ENCODE data around the gene NKD1.
"Not testable (repeated sequence)": the region's sequence is repeated elsewhere in the genome, so short reads cannot be mapped to it uniquely, and the experiment has no call there.

The NKD1 gene

DNA sequence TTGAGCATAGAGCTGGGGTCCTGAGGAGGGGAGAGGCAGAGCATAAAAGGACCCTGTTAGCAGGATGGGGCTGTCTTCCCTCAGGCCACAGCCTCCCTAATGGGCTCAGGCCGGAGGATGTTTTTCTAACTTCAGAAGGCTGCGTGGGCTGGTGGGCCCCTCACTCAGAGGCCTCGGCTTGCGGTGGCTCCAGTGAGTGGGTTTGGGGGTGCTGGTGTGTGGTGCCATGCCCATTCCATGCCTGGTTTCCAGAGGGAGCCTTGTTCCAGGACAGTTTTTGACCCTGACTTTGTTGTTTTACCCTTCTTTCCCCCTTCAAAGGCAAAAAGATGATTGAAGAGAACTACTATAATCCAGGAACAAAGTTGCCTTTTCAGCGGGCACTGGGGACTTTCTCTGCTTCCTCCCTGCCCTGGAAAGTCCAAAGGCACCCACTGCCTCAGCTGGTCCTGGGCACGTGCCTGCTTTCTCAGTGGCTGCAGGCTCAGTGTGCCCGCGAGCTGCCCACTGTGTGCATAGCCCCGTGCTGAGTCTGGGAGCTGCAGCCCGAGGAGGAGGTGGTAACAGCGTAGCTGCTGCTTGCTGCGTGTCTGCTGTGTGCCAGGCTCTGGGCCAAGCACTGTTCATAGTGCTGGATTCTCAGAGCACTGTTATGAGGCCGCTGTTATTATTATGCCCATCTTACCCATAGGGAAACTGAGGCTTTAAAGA lies 11.8 kb downstream of the NKD1 start:
- DNase-seq (ENCODE audit: low read depth in 2 of 2), result no peak

DNA sequence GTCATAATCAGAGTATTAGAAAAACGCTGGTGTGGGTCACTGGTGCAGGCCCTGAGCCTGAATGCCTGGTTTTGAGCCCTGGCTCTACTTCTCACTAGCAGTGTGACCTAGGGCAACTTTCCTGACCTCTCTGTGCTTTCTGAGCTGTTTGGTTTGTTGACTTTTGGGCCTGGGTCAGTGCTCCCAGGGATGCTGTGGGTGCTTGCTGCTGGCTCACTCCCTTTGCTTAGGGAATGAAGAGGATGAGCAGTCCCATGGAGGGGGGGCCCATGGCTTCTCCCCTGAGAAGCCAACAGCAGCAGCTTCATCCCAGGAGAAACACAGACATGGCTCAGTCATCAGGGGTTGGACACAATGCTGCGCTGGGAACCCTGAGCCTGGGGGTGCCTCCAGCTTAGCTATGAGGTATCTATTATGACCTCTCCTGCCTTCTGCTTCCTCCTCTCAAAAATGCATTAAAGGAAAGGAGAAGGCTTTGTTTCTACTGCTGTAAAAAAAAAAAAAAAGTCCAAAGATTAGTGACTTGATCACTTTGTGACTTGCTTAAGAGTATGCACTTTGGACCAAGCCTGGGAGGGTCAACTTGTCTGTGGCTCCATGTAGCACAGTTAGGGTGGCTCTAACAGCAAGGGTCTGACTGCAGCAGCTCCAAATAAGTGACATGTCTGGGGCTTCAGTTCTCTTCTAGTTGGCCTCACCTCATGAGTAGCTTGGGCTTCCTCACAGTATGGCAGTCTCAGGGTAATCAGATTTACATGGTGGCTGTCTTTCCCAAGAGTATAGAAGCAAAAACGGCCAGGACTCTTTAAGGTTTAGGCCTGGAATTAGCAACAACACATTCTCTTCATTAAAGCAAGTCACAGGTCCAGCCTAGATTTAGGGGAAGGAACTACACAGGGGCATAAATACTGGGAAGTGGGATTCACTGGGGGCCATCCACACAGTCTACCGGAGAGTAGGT lies 13.0 kb downstream of the NKD1 start:
- DNase-seq (ENCODE audit: low read depth in 2 of 2), result no peak

DNA sequence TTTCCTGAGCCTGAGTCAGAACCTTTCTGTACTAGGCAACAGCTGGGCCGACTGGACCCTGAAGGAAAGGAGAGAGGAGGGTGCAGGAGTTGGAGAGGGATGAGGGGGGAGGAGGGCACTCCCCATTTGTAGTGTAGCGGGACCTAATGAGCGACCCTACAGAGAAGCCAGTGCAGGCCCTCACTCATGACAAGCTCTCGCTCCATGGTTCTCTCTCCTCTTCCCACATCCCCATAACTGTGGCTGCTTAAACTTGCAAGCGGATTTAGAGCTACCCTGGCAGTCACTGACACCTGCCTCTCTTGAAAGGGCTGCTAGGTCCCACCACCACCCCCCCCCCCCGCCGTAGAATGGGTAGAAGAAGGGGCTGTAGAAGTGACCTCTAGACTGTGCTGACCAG lies 14.5 kb downstream of the NKD1 start:
- no peak for DNase-seq (ENCODE audit: low read depth in 2 of 2)

DNA sequence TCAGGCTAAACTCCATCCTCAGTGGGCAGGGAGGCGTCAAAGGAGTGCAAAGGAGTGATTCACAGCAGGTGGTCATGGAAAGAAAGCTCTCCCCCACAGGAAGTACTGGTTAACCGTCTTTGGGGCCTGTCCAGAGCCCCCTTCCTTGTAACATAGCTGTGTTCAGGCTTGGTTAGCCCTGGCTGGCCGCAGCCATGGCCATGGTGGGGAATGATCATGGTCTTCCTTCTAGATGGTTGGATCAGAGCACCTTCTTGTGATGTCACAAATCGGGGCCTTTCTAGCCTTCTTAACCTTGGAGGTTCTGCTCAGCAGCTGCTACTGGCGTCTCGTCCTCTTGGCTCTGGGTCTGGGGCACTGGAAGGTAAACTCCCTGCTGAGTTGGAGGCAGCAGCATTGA lies 15.8 kb downstream of the NKD1 start:
- DNase-seq (ENCODE audit: low read depth in 2 of 2), result no peak

DNA sequence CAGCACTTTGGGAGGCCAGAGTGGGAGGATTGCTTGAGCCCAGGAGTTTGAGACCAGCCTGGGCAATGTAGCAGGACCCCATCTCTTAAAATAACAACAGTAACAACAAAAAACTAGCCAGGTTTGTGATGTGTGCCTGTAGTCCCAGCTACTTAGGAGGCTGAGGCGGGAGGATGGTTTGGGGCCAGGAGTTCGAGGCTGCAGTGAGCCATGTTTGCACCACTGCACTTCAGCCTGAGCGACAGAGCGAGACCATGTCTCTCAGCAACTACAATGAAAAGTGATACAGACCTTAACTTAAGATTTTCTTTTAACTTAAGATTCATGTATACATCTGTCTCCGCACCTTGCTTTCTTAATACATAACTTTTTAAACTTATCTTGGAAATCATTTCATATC lies 17.2 kb downstream of the NKD1 start:
- DNase-seq (ENCODE audit: low read depth in 2 of 2), result no peak

DNA sequence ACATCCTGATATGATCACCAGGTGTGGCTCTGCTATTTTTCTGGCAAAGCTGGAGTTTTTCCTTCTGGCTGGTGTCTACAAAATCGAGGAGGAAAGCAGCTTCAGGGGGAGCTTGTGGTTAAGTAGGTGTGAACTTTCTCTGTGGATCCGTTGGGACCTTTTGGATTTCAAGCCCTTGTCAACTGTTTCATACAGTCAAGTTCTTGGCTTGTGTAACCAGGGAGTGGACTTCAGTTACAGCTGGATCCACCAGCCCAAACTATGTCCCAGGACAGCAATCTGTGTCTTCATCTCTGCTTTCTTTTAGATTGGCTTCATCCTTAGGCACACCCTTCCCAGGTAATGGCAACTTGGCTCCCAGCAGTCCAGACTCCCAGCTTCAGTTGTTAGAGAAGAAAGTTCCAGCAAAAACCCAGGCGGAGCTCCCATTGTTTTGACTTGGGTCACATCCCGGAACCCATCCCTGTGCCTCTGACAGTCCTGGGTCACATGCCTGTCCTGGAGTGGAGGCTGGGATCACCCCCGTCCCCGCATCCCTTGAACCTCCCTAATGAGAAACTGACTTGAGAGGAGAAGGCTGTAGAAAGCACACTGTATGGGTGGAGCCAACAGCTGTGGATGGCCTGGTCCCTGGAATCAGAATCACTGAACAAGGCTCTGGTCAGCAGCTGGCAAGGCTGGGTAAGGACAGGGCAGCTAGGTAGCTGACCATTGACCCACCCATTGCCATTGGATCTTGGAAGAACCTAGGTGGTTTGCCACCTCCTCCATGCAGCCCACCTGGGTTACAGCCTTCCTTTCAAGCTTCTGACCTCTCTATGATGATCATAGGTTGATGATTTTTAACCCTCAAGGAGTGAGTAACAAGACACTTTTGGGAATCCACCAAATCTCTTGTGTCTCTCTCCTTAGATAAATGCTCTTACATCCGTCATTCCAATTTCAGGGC lies 18.1 kb downstream of the NKD1 start:
- no peak for DNase-seq (ENCODE audit: low read depth in 2 of 2)

DNA sequence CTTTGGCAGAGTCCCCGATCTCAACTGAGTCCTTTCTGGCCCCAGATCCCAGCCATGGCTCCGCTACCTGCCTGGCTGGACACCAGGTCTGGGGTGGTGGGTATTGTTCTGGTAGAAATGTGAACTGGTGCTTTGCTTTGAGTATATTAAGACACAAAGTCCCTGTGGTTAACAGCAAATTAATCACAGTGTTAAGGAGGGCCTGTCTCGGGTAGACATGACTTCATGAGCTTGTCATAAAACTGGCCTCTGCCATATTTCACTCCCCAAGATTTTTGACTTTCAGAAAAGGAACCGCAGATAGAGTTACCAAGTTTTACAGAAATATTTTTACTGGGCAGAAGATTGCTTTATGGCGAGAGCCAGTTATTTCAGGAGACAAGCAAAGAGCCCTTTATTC lies 19.5 kb downstream of the NKD1 start:
- DNase-seq (ENCODE audit: low read depth in 2 of 2), result no peak

DNA sequence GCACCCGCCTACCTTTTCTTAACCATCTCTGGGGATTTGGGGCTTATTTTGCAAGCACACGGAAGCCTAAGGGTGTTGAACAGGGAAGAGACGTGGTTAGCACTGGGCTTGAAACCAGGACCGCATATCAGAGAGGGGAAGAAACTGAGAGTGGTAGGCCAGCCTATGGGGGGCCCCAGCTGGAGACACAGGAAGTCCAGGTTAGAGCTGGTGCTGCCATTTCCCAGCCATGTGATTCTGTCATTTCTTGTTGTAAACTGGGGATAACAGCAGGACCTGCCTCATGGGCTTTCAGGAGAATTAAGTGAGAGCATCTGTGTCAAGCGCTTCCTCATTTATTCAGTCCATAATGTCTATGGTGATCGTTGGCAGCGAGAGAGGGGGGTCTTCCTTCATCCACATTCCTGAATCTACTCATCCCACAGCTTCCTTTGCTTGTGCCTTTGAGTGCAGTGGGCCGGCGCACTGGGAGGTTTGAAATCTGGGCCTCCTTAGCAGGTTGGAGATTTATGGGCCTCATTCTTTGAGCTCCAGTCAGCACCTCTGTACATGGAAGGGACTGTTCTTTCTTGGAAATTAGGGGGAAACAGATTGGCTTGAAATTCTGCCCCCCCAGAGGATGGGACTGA lies 20.1 kb downstream of the NKD1 start:
- DNase-seq (ENCODE audit: low read depth in 2 of 2), result no peak

DNA sequence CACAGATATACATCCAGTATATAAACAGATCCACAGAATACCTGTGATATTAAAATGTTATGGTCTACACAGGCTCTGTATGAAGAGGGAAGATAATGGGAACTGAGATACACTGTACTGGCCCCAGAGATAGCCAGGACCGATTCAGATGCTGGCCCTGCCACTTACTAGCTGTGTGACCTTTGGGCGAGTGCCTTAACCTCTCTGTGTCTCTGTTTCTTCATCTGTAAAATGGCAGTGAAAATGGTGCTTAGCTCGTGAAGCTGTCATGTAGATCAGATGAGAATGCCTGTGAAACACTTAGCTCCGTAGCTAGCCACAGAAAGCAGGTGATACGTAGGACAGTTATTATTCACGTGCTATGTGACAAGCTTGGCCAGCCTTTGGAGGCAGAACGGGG lies 22.2 kb downstream of the NKD1 start:
- no peak for DNase-seq (ENCODE audit: low read depth in 2 of 2)

DNA sequence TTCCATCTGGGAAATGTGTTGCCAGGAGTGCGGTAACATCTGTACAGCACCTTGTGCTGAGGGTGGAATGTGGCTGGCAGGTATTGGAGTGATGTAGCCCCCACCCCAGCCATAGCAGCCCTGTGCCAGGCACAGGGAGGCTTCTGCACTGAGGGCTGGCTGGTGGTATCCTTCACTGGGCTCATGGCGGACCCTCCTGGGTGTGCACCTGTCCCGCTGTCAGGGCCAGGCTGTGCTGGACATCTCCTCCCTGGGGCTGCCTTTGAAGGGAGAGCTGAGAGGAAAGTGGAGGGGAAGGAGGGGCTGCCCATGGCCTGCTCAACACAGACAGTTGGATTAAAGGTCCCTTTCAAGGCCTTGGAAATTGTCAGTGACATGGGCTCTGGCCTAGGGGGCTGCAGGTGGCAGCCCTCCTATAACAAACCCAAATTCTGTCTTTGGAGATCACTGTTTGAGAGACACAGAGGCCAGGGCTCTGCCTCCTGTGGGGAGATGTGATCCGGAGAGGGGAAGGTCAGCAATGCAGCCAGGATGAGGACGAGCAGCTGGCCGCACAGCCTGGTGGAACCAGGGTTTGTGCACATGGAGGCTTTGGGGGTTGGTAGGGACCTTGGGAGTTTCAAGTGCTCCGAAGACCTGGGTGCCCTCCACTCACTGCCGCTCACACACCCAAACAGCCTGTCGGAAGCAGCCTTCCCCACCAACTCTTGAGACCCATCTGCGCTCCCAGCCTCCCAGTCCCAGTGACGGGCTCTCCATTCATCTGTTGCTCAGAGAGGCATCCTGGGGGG lies 22.8 kb downstream of the NKD1 start:
- DNase-seq (ENCODE audit: low read depth in 2 of 2), result no peak

DNA sequence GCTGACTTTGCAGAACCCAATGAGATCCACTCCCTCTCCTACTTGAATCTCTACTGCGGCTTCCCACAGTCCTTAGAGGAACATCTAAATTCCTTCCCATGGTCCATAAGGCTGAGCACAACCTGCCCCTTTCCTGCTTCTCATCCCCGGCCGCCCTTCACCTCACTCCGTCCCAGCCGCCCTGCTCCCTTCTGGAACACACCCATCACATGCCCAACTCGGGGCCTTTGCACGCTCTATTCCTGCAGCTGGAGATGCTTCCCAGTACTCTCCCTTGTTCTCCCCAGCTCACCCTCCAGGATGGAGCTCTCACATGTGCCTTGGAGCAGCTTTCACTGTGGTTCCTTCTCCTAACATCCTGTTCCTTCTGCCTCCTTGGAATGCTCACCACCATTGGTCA lies 23.6 kb downstream of the NKD1 start:
- DNase-seq (ENCODE audit: low read depth in 2 of 2), result no peak

DNA sequence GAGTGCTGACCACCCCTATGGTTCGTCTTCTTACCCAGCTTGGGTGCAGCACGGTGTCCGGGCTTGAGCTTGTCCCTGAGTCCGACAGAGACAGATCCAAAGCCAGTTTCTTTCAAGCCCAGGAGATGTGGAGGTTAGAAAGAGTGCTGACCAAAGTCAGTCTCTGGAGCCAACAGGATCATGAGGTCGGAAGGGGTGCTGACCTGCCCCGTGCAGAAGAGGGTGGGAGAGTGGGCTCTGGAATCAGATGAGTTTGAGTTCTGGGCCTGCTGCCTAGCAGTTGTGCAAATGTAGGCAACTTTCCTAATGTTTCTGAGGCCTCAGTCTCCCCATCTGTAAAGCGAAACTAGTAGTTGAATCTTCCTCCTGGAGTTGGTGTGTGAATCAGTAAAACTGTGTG lies 24.5 kb downstream of the NKD1 start:
- no peak for DNase-seq (ENCODE audit: low read depth in 2 of 2)

DNA sequence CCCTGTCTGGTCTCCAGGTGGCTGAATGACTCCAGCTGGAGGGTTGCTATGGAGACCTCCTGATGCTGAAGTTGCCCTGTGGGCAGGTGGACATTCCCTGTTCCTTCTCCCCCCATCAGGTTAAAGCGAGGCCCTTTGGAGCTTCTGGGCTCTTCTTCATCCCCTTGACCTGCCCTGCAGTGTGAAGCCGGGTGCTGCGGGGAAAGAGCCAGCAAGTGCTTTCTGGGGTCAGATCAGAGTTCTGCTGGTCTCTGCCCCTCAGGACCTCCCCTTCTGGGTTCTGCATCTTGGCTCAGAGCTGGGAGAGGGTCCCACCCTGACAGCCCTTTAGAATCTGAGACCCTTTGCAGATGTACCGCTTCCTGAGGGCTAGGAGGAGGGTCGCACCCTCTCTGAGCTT lies 25.1 kb downstream of the NKD1 start:
- DNase-seq (ENCODE audit: low read depth in 2 of 2), result no peak

DNA sequence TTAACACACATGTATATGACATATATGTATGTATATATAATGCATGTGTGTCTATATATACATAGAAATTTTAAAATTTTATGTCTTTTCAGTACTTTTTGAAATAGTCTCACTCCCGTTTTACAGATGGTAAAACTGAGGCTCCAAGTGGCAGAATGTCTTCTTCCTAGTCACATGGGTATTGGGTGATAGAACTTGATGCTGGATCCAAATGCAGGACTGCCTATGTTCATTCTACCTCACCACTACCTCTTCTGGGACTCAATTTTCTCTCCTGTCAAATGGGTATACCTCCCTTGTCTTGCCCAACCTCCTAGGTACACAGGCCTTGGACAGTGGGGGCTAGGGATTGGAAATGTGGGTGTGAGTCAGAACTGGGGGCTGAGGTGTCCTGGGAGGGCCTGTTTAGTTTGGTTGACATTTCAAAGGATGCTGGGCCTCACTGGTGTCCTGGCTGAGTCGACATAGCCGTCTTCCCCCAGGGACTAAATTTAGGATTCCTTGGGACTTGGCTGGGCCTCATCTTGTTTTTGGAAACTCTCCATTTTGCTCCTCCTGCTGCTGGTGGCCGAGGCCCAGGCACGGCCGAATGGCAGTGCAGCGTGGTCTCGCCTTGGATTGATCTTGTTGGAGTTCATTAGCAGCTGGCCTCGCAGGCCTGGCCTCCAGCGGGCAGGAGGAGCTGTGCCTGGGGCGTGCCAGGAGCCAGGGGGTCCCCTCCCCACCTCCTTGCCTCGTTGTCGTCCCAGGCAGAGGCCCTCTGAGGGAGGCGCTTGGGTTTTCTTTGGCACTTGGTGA lies 25.9 kb downstream of the NKD1 start:
- no peak for DNase-seq (ENCODE audit: low read depth in 2 of 2)

DNA sequence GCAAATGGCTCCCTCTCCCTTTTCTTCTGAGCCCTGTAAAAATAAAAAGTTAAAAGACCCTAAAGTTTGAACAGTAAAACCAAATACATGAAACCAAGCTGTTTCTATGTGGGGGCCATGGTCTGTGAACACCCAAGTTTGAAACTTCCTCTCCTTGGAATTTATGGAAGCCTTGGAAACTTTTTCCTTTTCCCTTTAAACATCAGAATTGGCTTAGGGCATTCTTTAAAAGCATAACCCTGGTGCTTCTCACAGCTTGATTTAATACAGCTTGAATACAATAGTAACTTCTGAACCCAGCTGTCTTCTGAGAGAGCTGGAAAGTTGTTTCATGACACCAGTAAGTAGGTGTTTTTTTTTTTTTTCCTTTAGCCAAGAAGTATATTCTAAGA lies 26.5 kb downstream of the NKD1 start:
- DNase-seq (ENCODE audit: low read depth in 2 of 2), result no peak

DNA sequence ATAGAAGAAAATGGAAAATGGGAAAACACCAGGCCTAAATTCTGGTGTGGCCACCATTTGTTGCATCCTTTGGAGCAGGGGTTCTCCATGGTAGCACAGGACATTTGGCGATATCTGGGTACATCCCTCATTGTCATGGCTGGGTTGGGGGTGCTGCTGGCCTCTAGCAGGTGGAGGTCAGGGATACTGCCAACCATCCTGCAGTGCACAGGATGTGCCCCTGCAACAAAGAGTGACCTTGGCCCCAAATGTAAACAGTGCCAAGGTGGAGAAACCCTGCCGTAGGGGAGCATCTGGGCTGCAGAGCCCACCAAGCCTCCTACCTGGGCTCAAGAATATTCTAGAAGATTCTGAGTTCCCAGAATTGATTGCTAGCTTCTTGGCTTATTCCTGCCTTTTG lies 27.5 kb downstream of the NKD1 start:
- no peak for DNase-seq (ENCODE audit: low read depth in 2 of 2)

DNA sequence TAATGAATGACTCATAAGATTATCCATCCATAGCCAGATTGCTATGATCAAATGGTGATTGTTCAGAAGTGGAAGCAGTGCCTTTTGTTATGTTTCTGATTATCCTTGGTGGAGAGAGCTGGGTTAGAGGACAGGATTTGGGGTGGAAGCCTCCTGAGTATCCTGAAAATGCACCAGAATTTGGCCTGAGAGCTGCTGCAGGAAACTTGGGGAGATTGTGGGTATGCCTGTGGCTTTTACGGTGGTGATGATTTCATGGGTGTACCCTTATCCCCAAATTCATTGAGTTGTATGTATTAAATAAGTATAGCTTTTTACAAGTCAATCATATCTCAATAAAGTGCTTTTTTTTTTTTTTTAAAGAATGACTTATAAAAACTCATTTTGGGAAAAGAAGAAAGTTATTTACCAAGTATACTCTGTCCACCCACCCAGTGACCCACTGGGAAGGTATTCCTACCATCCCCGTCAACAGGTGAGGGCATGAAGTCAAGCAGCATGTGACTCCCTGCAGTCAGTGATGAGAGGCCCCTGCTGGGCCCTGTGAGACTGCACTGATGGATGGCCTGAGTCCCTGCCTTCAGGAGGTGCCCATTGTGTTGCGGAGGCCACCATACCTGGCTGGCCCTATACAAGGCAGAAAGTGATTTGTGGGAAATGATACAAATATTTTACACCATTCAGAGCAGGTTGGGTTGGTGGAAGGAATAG lies 28.4 kb downstream of the NKD1 start:
- DNase-seq (ENCODE audit: low read depth in 2 of 2), result no peak

DNA sequence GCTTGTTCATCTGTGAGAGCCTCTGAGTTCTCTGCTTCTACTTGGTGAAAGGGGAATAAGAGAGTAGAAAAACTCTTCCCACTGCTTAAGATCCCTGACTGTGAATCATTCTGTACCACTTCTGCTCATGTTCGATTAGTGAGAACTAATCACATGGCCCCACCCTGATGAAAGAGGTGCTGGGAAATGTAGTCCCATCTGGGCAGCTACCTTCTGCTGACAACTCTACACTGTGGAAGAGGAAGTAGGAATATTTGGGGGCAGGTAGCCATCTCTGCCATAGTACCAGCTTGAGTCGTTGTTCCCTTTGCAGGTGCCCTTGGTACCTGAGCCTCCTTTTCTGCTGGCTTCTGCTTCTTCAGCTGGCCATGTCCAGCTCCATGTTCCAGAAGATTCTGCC lies 29.9 kb downstream of the NKD1 start:
- DNase-seq (ENCODE audit: low read depth in 2 of 2), result no peak

DNA sequence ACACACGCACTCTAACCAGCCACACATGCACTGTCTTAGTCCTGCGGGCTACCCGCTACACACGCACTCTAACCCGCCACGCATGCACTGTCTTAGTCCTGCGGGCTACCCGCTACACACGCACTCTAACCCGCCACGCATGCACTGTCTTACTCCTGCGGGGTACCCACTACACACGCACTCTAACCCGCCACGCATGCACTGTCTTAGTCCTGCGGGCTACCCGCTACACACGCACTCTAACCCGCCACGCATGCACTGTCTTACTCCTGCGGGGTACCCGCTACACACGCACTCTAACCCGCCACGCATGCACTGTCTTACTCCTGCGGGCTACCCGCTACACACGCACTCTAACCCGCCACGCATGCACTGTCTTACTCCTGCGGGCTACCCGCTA lies 31.2 kb downstream of the NKD1 start:
- not testable (repeated sequence) for DNase-seq (ENCODE audit: low read depth in 2 of 2)

All from stimulated activated CD8-positive, alpha-beta memory T cell treated with anti-CD3 and anti-CD28 coated beads, Interleukin-2, amount 100 ng/mL, for 1 hour (primary cell).